Measurements from ENCODE around the gene PNMA8B.

The PNMA8B gene

GRCh38 chr19:46480415-46480814 is 15.3 kb downstream of the PNMA8B start:
- Histone ChIP-seq H3K9ac (ENCODE audit: low read depth, low read length) (no peak overlapping the region), H3K27me3 (ENCODE audit: insufficient read depth, low read length) (no peaks in the 10 kb centered on the region), H3K27ac (ENCODE audit: low read length) (no peak overlapping the region), H3K36me3 (ENCODE audit: insufficient read depth, low read depth, low read length) (no peaks in the 10 kb centered on the region), H3K4me1 (ENCODE audit: insufficient read depth, low read length) (peaks cover 3% of the 10 kb centered on the region; the same call in 1 of the 2 replicates), H3K9me3 (ENCODE audit: insufficient read depth, low read depth, low read length) (no peaks in the 10 kb centered on the region), H3K4me3 (ENCODE audit: low read length) (no peak overlapping the region)

GRCh38 chr19:46478356-46478986 is 17.2 kb downstream of the PNMA8B start:
- H3K9ac ChIP-seq (ENCODE audit: low read depth, low read length): no peak overlapping the region
- H3K4me1 ChIP-seq (ENCODE audit: insufficient read depth, low read length): peaks cover 3% of the 10 kb centered on the region; the same call in 1 of the 2 replicates
- no peak overlapping the region for H3K4me3 ChIP-seq (ENCODE audit: low read length)
- H3K9me3 ChIP-seq (ENCODE audit: insufficient read depth, low read depth, low read length): no peaks in the 10 kb centered on the region
- no peak overlapping the region for H3K27ac ChIP-seq (ENCODE audit: low read length)
- H3K27me3 ChIP-seq (ENCODE audit: insufficient read depth, low read length): no peaks in the 10 kb centered on the region
- H3K36me3 ChIP-seq (ENCODE audit: insufficient read depth, low read depth, low read length): no peaks in the 10 kb centered on the region

GRCh38 chr19:46475986-46476385 is 19.7 kb downstream of the PNMA8B start:
- H3K36me3 ChIP-seq (ENCODE audit: insufficient read depth, low read depth, low read length): no peaks in the 10 kb centered on the region
- H3K9ac ChIP-seq (ENCODE audit: low read depth, low read length): no peak overlapping the region
- H3K27ac ChIP-seq (ENCODE audit: low read length): no peak overlapping the region
- no peak overlapping the region for H3K4me3 ChIP-seq (ENCODE audit: low read length)
- H3K4me1 ChIP-seq (ENCODE audit: insufficient read depth, low read length): peaks cover 3% of the 10 kb centered on the region; the same call in 1 of the 2 replicates
- H3K27me3 ChIP-seq (ENCODE audit: insufficient read depth, low read length): peaks cover 6% of the 10 kb centered on the region; the same call in 1 of the 2 replicates
- no peaks in the 10 kb centered on the region for H3K9me3 ChIP-seq (ENCODE audit: insufficient read depth, low read depth, low read length)

GRCh38 chr19:46474211-46474610 is 21.5 kb downstream of the PNMA8B start:
- H3K9ac ChIP-seq (ENCODE audit: low read depth, low read length): no peak overlapping the region

GRCh38 chr19:46472592-46472991 is 23.1 kb downstream of the PNMA8B start:
- H3K36me3 ChIP-seq (ENCODE audit: insufficient read depth, low read depth, low read length): peaks cover 17% of the 10 kb centered on the region
- H3K27me3 ChIP-seq (ENCODE audit: insufficient read depth, low read length): peaks cover 6% of the 10 kb centered on the region; the same call in 1 of the 2 replicates
- no peaks in the 10 kb centered on the region for H3K9me3 ChIP-seq (ENCODE audit: insufficient read depth, low read depth, low read length)
- no peak overlapping the region for H3K27ac ChIP-seq (ENCODE audit: low read length)
- H3K4me3 ChIP-seq (ENCODE audit: low read length): no peak overlapping the region
- H3K9ac ChIP-seq (ENCODE audit: low read depth, low read length): no peak overlapping the region
- H3K4me1 ChIP-seq (ENCODE audit: insufficient read depth, low read length): no peaks in the 10 kb centered on the region; the same call in 1 of the 2 replicates

More at GRCh38 chr19:46474211-46474610, 21.5 kb downstream of the PNMA8B start:
- Histone ChIP-seq H3K9me3 (ENCODE audit: insufficient read depth, low read depth, low read length) (no peaks in the 10 kb centered on the region), H3K4me3 (ENCODE audit: low read length) (no peak overlapping the region), H3K36me3 (ENCODE audit: insufficient read depth, low read depth, low read length) (peaks cover 5% of the 10 kb centered on the region; the same call in 1 of the 2 replicates), H3K27me3 (ENCODE audit: insufficient read depth, low read length) (peaks cover 6% of the 10 kb centered on the region; the same call in 1 of the 2 replicates), H3K4me1 (ENCODE audit: insufficient read depth, low read length) (no peaks in the 10 kb centered on the region; the same call in 1 of the 2 replicates), H3K27ac (ENCODE audit: low read length) (no peak overlapping the region)

GRCh38 chr19:46471811-46472543 is 23.7 kb downstream of the PNMA8B start:
- H3K9ac ChIP-seq (ENCODE audit: low read depth, low read length): peak overlapping the region; percentile 34; the same call in 1 of the 2 replicates
- H3K27ac ChIP-seq (ENCODE audit: low read length): no peak overlapping the region
- H3K4me1 ChIP-seq (ENCODE audit: insufficient read depth, low read length): no peaks in the 10 kb centered on the region; the same call in 1 of the 2 replicates
- peaks cover 6% of the 10 kb centered on the region; the same call in 1 of the 2 replicates for H3K27me3 ChIP-seq (ENCODE audit: insufficient read depth, low read length)
- no peaks in the 10 kb centered on the region for H3K9me3 ChIP-seq (ENCODE audit: insufficient read depth, low read depth, low read length)
- H3K36me3 ChIP-seq (ENCODE audit: insufficient read depth, low read depth, low read length): peaks cover 23% of the 10 kb centered on the region
- peak overlapping the region; percentile 93 for H3K4me3 ChIP-seq (ENCODE audit: low read length)

- Histone ChIP-seq H3K9ac (ENCODE audit: low read depth, low read length) (peak within 1 kb of the TSS; percentile 87; the same call in 1 of the 2 replicates), H3K27me3 (ENCODE audit: insufficient read depth, low read length) (peaks cover 6% of the 10 kb centered on the region; the same call in 1 of the 2 replicates), H3K4me3 (ENCODE audit: low read length) (peak within 1 kb of the TSS; percentile 93), H3K9me3 (ENCODE audit: insufficient read depth, low read depth, low read length) (no peaks in the 10 kb centered on the region), H3K27ac (ENCODE audit: low read length) (peak within 1 kb of the TSS; percentile 22), H3K36me3 (ENCODE audit: insufficient read depth, low read depth, low read length) (peaks cover 31% of the 10 kb centered on the region), H3K4me1 (ENCODE audit: insufficient read depth, low read length) (no peaks in the 10 kb centered on the region; the same call in 1 of the 2 replicates)
Measured at GRCh38 chr19:46471116-46471733, 24.4 kb downstream of the PNMA8B start, which contains the start of gene PNMA8A. Gene PNMA8A (minus strand): TSS chr19:46471563. CDS start chr19:46471035, 528 bp downstream.

- Histone ChIP-seq H3K27me3 (ENCODE audit: insufficient read depth, low read length) (peaks cover 6% of the 10 kb centered on the region; the same call in 1 of the 2 replicates), H3K4me3 (ENCODE audit: low read length) (peak overlapping the region; percentile 93)
Measured at GRCh38 chr19:46470376-46470775, 25.3 kb downstream of the PNMA8B start.

GRCh38 chr19:46469541-46470185 is 26.0 kb downstream of the PNMA8B start:
- H3K4me3 ChIP-seq (ENCODE audit: low read length): no peak overlapping the region
- H3K4me1 ChIP-seq (ENCODE audit: insufficient read depth, low read length): no peaks in the 10 kb centered on the region; the same call in 1 of the 2 replicates
- peaks cover 36% of the 10 kb centered on the region for H3K36me3 ChIP-seq (ENCODE audit: insufficient read depth, low read depth, low read length)
- no peaks in the 10 kb centered on the region for H3K9me3 ChIP-seq (ENCODE audit: insufficient read depth, low read depth, low read length)
- H3K27ac ChIP-seq (ENCODE audit: low read length): no peak overlapping the region
- H3K9ac ChIP-seq (ENCODE audit: low read depth, low read length): no peak overlapping the region
- peaks cover 6% of the 10 kb centered on the region; the same call in 1 of the 2 replicates for H3K27me3 ChIP-seq (ENCODE audit: insufficient read depth, low read length)

More at GRCh38 chr19:46470376-46470775, 25.3 kb downstream of the PNMA8B start:
- no peak overlapping the region for H3K27ac ChIP-seq (ENCODE audit: low read length)
- H3K9ac ChIP-seq (ENCODE audit: low read depth, low read length): peak overlapping the region; percentile 87; the same call in 1 of the 2 replicates
- H3K4me1 ChIP-seq (ENCODE audit: insufficient read depth, low read length): no peaks in the 10 kb centered on the region; the same call in 1 of the 2 replicates
- no peaks in the 10 kb centered on the region for H3K9me3 ChIP-seq (ENCODE audit: insufficient read depth, low read depth, low read length)
- H3K36me3 ChIP-seq (ENCODE audit: insufficient read depth, low read depth, low read length): peaks cover 36% of the 10 kb centered on the region

GRCh38 chr19:46466536-46467196 is 29.0 kb downstream of the PNMA8B start:
- no peaks in the 10 kb centered on the region for H3K9me3 ChIP-seq (ENCODE audit: insufficient read depth, low read depth, low read length)
- H3K27me3 ChIP-seq (ENCODE audit: insufficient read depth, low read length): peaks cover 1% of the 10 kb centered on the region; the same call in 1 of the 2 replicates
- no peak overlapping the region for H3K27ac ChIP-seq (ENCODE audit: low read length)
- no peak overlapping the region for H3K4me3 ChIP-seq (ENCODE audit: low read length)
- H3K9ac ChIP-seq (ENCODE audit: low read depth, low read length): no peak overlapping the region
- no peaks in the 10 kb centered on the region; the same call in 1 of the 2 replicates for H3K4me1 ChIP-seq (ENCODE audit: insufficient read depth, low read length)
- peaks cover 36% of the 10 kb centered on the region for H3K36me3 ChIP-seq (ENCODE audit: insufficient read depth, low read depth, low read length)

Measured in iPS-20b (cell line).